Vein endothelial cell (primary cell): Measurements from ENCODE around the gene SH3BP4. TPM values are rescaled to one million over a fixed set of nuclear protein-coding genes. Genes with fewer than 3 reads are reported as not detected.

ENCODE experiments used
- total RNA-seq: library from RNA; depleted of rRNA; stranded (reverse); fragments of >200 nt; gene quantifications from 2 replicates; pipeline ENCODE4 v1.2.3, GENCODE V29; 2012

Gene SH3BP4, protein sequence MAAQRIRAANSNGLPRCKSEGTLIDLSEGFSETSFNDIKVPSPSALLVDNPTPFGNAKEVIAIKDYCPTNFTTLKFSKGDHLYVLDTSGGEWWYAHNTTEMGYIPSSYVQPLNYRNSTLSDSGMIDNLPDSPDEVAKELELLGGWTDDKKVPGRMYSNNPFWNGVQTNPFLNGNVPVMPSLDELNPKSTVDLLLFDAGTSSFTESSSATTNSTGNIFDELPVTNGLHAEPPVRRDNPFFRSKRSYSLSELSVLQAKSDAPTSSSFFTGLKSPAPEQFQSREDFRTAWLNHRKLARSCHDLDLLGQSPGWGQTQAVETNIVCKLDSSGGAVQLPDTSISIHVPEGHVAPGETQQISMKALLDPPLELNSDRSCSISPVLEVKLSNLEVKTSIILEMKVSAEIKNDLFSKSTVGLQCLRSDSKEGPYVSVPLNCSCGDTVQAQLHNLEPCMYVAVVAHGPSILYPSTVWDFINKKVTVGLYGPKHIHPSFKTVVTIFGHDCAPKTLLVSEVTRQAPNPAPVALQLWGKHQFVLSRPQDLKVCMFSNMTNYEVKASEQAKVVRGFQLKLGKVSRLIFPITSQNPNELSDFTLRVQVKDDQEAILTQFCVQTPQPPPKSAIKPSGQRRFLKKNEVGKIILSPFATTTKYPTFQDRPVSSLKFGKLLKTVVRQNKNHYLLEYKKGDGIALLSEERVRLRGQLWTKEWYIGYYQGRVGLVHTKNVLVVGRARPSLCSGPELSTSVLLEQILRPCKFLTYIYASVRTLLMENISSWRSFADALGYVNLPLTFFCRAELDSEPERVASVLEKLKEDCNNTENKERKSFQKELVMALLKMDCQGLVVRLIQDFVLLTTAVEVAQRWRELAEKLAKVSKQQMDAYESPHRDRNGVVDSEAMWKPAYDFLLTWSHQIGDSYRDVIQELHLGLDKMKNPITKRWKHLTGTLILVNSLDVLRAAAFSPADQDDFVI
- total RNA-seq: 88.2 and 122 TPM in 2 replicates

DNA sequence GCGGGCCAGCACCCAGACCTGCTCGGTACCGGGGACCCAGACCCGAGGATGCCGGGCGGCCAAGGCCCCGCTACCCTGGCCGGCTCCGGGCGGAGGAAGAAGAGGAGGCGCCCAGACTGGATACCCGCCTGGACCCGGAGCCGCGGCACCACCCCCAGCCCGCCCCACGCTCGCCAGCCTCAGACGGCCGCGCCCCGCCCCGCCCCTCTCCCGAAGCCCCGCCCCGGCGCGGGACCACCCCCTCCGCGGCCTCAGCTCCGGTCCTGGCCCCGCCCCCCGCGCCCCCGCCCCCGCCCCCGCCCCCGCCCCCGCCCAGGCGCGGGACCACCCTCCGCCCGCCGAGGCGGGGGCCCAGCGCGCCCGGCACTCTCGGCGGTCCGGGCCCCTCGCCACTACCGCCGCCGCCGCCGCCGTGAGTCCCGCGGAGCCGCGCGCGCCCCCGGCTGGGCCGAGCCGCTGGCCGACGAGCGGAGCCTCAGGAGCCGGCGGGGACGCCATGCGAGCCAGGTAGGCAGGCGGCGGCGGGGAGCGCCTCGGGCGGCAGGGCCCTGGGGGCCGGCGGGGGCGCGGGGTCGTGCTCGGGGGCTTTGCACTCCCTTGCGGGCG, at the start of gene SH3BP4:
Gene SH3BP4 (plus strand): TSS at position 354 of the 606 bp plus-strand sequence. CDS start 82,986 bp downstream, outside the sequence.

